HG03460 (cell line): ENCODE data around the gene ACTN2.

ENCODE experiments used
- ATAC-seq: cut with Tn5 transposase; IDR thresholded peaks from one replicate; pipeline ENCODE4 v1.9.1; 2021; ENCODE audit not compliant: unreplicated experiment

The ACTN2 gene

DNA sequence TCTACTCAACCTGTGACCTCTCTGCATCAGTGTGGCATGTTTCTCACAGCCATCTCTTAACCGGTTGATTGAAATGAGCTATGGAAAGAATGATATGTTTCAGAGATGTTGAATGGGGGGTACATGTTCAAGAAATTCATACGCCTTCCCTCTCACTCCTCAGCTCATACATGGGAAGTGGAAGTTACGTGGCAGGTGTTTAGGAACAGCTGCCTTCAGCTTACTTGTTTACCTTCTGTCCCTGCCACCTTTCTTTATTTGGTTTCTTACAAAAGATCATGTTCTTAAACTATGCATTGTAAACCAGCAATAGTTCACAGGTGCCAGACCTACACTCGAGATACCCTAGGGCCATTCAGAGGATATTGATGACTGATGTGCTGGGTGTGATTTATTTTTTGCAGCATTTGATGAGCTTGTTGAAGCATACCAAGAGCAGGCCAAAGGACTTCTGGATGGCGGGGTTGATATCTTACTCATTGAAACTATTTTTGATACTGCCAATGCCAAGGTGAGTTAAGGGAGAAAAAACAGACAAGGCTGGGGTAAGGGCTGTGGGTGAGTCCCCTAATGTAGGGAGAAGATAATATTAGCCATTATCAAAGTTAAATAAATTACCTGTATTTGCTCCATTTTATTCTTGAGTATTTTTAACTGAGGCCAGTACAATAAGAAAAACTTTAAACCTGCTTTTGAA, 126.2 kb downstream of the ACTN2 start:
- ATAC-seq: no peak
